WTC11 (cell line): ENCODE results near the gene ZNF593OS. TPM values are rescaled to one million over a fixed set of nuclear protein-coding genes. Genes with fewer than 3 reads are reported as not detected.

Experiments used
- ATAC-seq: fragments of 200-7000 bp; cut with Tn5 transposase; 2 replicates; pipeline ENCODE4 v1.10.0; 2021; ENCODE audit warnings: mild to moderate bottlenecking, moderate library complexity
- CTCF ChIA-PET: fragments of 300-600 bp; sonication (Branson Sonifier 250); formaldehyde crosslinking; loops from one replicate; lab custom pipeline; 2021; ENCODE audit warnings: antibody characterized with exemption; lab: Charles Lee
- POLR2A ChIA-PET: fragments of 350-600 bp; sonication (Branson Sonifier 250); formaldehyde crosslinking; loops from one replicate; lab custom pipeline; 2021; ENCODE audit warnings: antibody characterized with exemption; lab: Charles Lee
- DNase-seq: peaks from one replicate; pipeline ENCODE4 v3.0.0; 2021; ENCODE audit warnings: low spot score
- H3K27ac Mint-ChIP-seq: 2 replicates; pipeline ENCODE4 v1.8.0; 2021; ENCODE audit warnings: mixed read lengths
- H3K27me3 Mint-ChIP-seq: 2 replicates; pipeline ENCODE4 v1.8.0; 2021; ENCODE audit warnings: low read depth, mild to moderate bottlenecking, moderate library complexity, mixed read lengths
- H3K36me3 Mint-ChIP-seq: 2 replicates; pipeline ENCODE4 v1.8.0; 2021; ENCODE audit warnings: mixed read lengths
- H3K4me1 Mint-ChIP-seq: 2 replicates; pipeline ENCODE4 v1.8.0; 2022; ENCODE audit warnings: mixed read lengths
- H3K4me3 Mint-ChIP-seq: 2 replicates; pipeline ENCODE4 v1.8.0; 2021; ENCODE audit warnings: mild to moderate bottlenecking, moderate library complexity, mixed read lengths
- H3K9me3 Mint-ChIP-seq: 2 replicates; pipeline ENCODE4 v1.8.0; 2021; ENCODE audit warnings: mixed read lengths
- EMX1 ChIP-seq: fragments of 250-450 bp; sonication (Bioruptor Pico); IDR thresholded peaks from 2 replicates; pipeline ENCODE4 v1.8.0; 2021; ENCODE audit warnings: mild to moderate bottlenecking
- ETV6 ChIP-seq: sonication (generic); formaldehyde crosslinking; IDR thresholded peaks from 2 replicates; pipeline ENCODE4 v1.8.1; 2022; ENCODE audit warnings: mild to moderate bottlenecking, missing genetic modification reagents
- FOXJ3 ChIP-seq: sonication (generic); formaldehyde crosslinking; IDR thresholded peaks from 2 replicates; pipeline ENCODE4 v1.9.0; 2021; ENCODE audit warnings: missing genetic modification reagents, mild to moderate bottlenecking, borderline replicate concordance
- RORB ChIP-seq: fragments of 250-450 bp; sonication (Bioruptor Pico); IDR thresholded peaks from 2 replicates; pipeline ENCODE4 v1.9.0; 2021; ENCODE audit warnings: mild to moderate bottlenecking
- ZNF396 ChIP-seq: fragments of 250-450 bp; sonication (Bioruptor Pico); IDR thresholded peaks from 2 replicates; pipeline ENCODE4 v1.8.0; 2021; ENCODE audit warnings: mild to moderate bottlenecking, moderate library complexity, borderline replicate concordance
- ZNF416 ChIP-seq: fragments of 250-450 bp; sonication (Bioruptor Pico); IDR thresholded peaks from 2 replicates; pipeline ENCODE4 v1.9.0; 2021; ENCODE audit warnings: mild to moderate bottlenecking, inconsistent platforms
- total RNA-seq: library from RNA; stranded (reverse); gene quantifications from 3 replicates; pipeline ENCODE4 v1.2.3, GENCODE V29; 2021
- TF ChIP-seq, protein P1 (sequence below): sonication (generic); formaldehyde crosslinking; IDR thresholded peaks from 2 replicates; pipeline ENCODE4 v1.8.1; 2023; ENCODE audit warnings: mild to moderate bottlenecking, missing genetic modification reagents
- TF ChIP-seq, protein P2 (sequence below): sonication (generic); formaldehyde crosslinking; IDR thresholded peaks from 2 replicates; pipeline ENCODE4 v1.8.0; 2022; ENCODE audit warnings: mild to moderate bottlenecking, missing genetic modification reagents
- TF ChIP-seq, protein P3 (sequence below): fragments of 250-450 bp; sonication (Bioruptor Pico); IDR thresholded peaks from 2 replicates; pipeline ENCODE4 v1.9.0; 2021; ENCODE audit warnings: mild to moderate bottlenecking
- TF ChIP-seq, protein P4 (sequence below): sonication (generic); formaldehyde crosslinking; conservative IDR thresholded peaks from 2 replicates; pipeline ENCODE4 v1.8.1; 2023; ENCODE audit warnings: mild to moderate bottlenecking, low read depth, missing genetic modification reagents, moderate library complexity
- TF ChIP-seq, protein P5 (sequence below): sonication (generic); formaldehyde crosslinking; IDR thresholded peaks from 2 replicates; pipeline ENCODE4 v1.8.1; 2023; ENCODE audit warnings: mild to moderate bottlenecking, missing genetic modification reagents
- TF ChIP-seq, protein P6 (sequence below): sonication (generic); formaldehyde crosslinking; IDR thresholded peaks from 2 replicates; pipeline ENCODE4 v1.8.0; 2022; ENCODE audit warnings: missing genetic modification reagents
- TF ChIP-seq, protein P7 (sequence below): fragments of 250-450 bp; sonication (Bioruptor Pico); IDR thresholded peaks from 2 replicates; pipeline ENCODE4 v2.1.2; 2022; ENCODE audit warnings: mild to moderate bottlenecking, moderate library complexity

The ZNF593OS gene
- total RNA-seq, 1 experiment from 2014 or later = not detected

DNA sequence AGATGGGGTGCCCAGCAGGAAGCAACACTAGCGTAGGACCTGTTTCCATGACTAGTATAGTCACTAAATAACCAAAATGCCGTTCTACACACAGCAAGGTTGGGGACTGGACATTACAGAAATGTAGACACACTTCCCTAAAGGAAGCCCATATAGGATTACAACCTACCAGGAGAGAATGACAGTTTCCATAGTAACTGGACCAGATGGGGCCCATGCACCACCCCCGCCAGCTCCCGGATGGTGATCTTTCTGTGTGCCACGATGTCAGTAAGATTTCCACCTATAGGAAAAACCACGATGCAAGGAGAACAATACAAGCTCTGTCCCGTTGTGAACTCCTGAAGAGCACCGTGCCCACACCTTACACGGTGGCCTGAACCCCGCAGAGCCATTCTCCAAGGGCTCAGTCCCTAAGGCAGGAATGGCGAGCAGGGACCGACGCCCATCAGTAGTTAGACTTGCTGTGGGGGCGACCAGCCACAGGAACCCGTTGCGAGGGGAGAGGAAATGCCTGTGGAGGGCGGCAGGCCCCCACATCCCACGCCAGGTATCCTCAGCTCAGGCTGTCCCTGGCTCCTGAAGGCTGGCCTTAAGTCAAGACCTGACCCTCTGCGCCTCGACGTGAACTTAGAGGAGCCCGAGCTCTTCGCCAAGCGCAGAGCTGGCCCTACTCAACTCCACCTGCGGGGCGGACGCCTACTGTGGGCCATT is 48.7 kb upstream of the ZNF593OS start:
- ATAC-seq (no peak), DNase-seq (no peak)
- no peak overlapping the region for H3K4me3 Mint-ChIP-seq
- no peak overlapping the region for H3K27ac Mint-ChIP-seq
- peaks cover 10% of the 10 kb centered on the region for H3K4me1 Mint-ChIP-seq
- CTCF ChIA-PET = interaction anchor here (0.8 to 2.2 kb wide), 6 partner anchors 13 to 59 kb away, joined by 4 to 10 read pairs (median 4); partner anchors contain the start of genes CATSPER4, CEP85, SH3BGRL3 and ZNF593
- peaks cover 16% of the 10 kb centered on the region for H3K27me3 Mint-ChIP-seq
- H3K9me3 Mint-ChIP-seq = no peaks in the 10 kb centered on the region
- H3K36me3 Mint-ChIP-seq = no peaks in the 10 kb centered on the region
- TF ChIP-seq, protein P1, sequence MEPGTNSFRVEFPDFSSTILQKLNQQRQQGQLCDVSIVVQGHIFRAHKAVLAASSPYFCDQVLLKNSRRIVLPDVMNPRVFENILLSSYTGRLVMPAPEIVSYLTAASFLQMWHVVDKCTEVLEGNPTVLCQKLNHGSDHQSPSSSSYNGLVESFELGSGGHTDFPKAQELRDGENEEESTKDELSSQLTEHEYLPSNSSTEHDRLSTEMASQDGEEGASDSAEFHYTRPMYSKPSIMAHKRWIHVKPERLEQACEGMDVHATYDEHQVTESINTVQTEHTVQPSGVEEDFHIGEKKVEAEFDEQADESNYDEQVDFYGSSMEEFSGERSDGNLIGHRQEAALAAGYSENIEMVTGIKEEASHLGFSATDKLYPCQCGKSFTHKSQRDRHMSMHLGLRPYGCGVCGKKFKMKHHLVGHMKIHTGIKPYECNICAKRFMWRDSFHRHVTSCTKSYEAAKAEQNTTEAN (CRISPR knock-in tag) = no peak
- TF ChIP-seq ETV6 (CRISPR knock-in tag) (no peak), ZNF396 (no peak), ZNF416 (CRISPR knock-in tag) (no peak)
- POLR2A ChIA-PET = no interaction called here

DNA sequence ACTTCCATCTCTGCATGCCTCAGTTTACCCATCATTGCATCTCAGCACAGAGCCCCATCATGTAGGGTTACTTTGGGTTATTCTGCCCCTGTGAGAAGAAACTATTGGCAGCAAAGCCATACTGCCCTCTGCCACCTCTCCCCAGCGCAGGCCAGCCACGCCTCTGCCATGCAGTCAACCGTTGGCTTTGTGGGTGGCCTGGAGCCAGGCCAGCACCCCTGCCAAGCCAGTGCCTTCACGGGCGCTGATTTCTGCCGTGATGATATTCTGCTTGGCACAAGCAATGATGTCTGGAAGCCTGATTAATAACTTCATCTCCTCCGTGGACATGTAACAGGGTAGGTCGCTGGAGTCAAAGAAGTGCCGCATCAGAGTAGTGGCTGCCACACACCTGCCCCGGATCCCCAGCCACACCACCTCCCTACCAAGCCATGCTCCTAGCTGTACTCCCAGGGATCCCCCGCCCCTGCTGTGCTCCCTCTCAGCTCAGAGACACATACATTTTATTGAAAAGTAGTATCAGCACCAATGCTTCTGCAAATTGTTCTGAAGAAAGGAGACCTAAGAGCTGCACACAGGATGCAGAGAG is 47.4 kb upstream of the ZNF593OS start:
- ChIA-PET POLR2A (no interaction called here), CTCF (interaction anchor here (1.8 to 2.2 kb wide), 2 partner anchors 29 to 61 kb away, joined by 4 to 5 read pairs; partner anchors contain the start of genes CATSPER4 and SH3BGRL3)
- no peak for ATAC-seq
- DNase-seq = no peak
- H3K4me3 Mint-ChIP-seq = no peak overlapping the region
- H3K9me3 Mint-ChIP-seq = no peaks in the 10 kb centered on the region
- no peak for TF ChIP-seq RORB (CRISPR knock-in tag)
- TF ChIP-seq, protein P2, sequence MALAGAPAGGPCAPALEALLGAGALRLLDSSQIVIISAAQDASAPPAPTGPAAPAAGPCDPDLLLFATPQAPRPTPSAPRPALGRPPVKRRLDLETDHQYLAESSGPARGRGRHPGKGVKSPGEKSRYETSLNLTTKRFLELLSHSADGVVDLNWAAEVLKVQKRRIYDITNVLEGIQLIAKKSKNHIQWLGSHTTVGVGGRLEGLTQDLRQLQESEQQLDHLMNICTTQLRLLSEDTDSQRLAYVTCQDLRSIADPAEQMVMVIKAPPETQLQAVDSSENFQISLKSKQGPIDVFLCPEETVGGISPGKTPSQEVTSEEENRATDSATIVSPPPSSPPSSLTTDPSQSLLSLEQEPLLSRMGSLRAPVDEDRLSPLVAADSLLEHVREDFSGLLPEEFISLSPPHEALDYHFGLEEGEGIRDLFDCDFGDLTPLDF (CRISPR knock-in tag) = no peak
- TF ChIP-seq, protein P3, sequence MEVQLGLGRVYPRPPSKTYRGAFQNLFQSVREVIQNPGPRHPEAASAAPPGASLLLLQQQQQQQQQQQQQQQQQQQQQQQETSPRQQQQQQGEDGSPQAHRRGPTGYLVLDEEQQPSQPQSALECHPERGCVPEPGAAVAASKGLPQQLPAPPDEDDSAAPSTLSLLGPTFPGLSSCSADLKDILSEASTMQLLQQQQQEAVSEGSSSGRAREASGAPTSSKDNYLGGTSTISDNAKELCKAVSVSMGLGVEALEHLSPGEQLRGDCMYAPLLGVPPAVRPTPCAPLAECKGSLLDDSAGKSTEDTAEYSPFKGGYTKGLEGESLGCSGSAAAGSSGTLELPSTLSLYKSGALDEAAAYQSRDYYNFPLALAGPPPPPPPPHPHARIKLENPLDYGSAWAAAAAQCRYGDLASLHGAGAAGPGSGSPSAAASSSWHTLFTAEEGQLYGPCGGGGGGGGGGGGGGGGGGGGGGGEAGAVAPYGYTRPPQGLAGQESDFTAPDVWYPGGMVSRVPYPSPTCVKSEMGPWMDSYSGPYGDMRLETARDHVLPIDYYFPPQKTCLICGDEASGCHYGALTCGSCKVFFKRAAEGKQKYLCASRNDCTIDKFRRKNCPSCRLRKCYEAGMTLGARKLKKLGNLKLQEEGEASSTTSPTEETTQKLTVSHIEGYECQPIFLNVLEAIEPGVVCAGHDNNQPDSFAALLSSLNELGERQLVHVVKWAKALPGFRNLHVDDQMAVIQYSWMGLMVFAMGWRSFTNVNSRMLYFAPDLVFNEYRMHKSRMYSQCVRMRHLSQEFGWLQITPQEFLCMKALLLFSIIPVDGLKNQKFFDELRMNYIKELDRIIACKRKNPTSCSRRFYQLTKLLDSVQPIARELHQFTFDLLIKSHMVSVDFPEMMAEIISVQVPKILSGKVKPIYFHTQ (CRISPR knock-in tag) = no peak
- TF ChIP-seq FOXJ3 (CRISPR knock-in tag) = no peak
- H3K27ac Mint-ChIP-seq = no peak overlapping the region
- no peaks in the 10 kb centered on the region for H3K36me3 Mint-ChIP-seq
- H3K4me1 Mint-ChIP-seq = peaks cover 6% of the 10 kb centered on the region
- peaks cover 4% of the 10 kb centered on the region for H3K27me3 Mint-ChIP-seq

DNA sequence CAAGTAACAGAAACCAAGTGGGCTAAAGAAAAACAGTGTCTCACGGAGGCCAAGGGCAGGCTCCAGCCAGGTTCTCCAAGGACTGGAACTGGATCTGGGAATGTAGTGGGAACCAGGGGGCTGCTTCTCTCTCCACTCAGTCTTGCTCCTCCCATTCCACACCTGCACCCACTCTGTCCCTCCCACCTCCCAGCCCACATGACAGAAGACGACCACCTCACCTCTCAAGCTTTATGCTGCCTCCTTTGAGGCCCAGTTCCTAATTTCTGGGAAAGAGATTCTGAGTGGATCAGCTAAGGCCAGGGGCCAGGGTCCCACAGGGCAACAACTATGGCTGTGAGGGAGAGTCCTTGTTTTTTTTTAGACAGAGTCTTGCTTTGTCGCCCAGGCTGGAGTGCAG is 43.6 kb upstream of the ZNF593OS start:
- ChIA-PET POLR2A (interaction anchor here (1.0 kb wide), 1 partner anchor 10 kb away, joined by 3 read pairs; no protein-coding TSS in a partner anchor), CTCF (interaction anchor here (0.7 to 2.2 kb wide), 2 partner anchors 19 to 25 kb away, joined by 4 to 11 read pairs; partner anchors contain the start of genes CATSPER4 and CEP85)
- no peak for ATAC-seq
- no peaks in the 10 kb centered on the region for H3K27me3 Mint-ChIP-seq
- DNase-seq = no peak
- H3K4me3 Mint-ChIP-seq = no peak overlapping the region
- H3K4me1 Mint-ChIP-seq = peaks cover 3% of the 10 kb centered on the region
- no peaks in the 10 kb centered on the region for H3K9me3 Mint-ChIP-seq
- no peak overlapping the region for H3K27ac Mint-ChIP-seq
- H3K36me3 Mint-ChIP-seq = no peaks in the 10 kb centered on the region
- TF ChIP-seq, protein P4, sequence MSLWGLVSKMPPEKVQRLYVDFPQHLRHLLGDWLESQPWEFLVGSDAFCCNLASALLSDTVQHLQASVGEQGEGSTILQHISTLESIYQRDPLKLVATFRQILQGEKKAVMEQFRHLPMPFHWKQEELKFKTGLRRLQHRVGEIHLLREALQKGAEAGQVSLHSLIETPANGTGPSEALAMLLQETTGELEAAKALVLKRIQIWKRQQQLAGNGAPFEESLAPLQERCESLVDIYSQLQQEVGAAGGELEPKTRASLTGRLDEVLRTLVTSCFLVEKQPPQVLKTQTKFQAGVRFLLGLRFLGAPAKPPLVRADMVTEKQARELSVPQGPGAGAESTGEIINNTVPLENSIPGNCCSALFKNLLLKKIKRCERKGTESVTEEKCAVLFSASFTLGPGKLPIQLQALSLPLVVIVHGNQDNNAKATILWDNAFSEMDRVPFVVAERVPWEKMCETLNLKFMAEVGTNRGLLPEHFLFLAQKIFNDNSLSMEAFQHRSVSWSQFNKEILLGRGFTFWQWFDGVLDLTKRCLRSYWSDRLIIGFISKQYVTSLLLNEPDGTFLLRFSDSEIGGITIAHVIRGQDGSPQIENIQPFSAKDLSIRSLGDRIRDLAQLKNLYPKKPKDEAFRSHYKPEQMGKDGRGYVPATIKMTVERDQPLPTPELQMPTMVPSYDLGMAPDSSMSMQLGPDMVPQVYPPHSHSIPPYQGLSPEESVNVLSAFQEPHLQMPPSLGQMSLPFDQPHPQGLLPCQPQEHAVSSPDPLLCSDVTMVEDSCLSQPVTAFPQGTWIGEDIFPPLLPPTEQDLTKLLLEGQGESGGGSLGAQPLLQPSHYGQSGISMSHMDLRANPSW (CRISPR knock-in tag) = no peak
- TF ChIP-seq, protein P5, sequence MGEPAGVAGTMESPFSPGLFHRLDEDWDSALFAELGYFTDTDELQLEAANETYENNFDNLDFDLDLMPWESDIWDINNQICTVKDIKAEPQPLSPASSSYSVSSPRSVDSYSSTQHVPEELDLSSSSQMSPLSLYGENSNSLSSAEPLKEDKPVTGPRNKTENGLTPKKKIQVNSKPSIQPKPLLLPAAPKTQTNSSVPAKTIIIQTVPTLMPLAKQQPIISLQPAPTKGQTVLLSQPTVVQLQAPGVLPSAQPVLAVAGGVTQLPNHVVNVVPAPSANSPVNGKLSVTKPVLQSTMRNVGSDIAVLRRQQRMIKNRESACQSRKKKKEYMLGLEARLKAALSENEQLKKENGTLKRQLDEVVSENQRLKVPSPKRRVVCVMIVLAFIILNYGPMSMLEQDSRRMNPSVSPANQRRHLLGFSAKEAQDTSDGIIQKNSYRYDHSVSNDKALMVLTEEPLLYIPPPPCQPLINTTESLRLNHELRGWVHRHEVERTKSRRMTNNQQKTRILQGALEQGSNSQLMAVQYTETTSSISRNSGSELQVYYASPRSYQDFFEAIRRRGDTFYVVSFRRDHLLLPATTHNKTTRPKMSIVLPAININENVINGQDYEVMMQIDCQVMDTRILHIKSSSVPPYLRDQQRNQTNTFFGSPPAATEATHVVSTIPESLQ (CRISPR knock-in tag) = no peak
- TF ChIP-seq, protein P6, sequence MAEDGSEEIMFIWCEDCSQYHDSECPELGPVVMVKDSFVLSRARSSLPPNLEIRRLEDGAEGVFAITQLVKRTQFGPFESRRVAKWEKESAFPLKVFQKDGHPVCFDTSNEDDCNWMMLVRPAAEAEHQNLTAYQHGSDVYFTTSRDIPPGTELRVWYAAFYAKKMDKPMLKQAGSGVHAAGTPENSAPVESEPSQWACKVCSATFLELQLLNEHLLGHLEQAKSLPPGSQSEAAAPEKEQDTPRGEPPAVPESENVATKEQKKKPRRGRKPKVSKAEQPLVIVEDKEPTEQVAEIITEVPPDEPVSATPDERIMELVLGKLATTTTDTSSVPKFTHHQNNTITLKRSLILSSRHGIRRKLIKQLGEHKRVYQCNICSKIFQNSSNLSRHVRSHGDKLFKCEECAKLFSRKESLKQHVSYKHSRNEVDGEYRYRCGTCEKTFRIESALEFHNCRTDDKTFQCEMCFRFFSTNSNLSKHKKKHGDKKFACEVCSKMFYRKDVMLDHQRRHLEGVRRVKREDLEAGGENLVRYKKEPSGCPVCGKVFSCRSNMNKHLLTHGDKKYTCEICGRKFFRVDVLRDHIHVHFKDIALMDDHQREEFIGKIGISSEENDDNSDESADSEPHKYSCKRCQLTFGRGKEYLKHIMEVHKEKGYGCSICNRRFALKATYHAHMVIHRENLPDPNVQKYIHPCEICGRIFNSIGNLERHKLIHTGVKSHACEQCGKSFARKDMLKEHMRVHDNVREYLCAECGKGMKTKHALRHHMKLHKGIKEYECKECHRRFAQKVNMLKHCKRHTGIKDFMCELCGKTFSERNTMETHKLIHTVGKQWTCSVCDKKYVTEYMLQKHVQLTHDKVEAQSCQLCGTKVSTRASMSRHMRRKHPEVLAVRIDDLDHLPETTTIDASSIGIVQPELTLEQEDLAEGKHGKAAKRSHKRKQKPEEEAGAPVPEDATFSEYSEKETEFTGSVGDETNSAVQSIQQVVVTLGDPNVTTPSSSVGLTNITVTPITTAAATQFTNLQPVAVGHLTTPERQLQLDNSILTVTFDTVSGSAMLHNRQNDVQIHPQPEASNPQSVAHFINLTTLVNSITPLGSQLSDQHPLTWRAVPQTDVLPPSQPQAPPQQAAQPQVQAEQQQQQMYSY = no peak
- no peak for TF ChIP-seq EMX1 (CRISPR knock-in tag)
- TF ChIP-seq, protein P7, sequence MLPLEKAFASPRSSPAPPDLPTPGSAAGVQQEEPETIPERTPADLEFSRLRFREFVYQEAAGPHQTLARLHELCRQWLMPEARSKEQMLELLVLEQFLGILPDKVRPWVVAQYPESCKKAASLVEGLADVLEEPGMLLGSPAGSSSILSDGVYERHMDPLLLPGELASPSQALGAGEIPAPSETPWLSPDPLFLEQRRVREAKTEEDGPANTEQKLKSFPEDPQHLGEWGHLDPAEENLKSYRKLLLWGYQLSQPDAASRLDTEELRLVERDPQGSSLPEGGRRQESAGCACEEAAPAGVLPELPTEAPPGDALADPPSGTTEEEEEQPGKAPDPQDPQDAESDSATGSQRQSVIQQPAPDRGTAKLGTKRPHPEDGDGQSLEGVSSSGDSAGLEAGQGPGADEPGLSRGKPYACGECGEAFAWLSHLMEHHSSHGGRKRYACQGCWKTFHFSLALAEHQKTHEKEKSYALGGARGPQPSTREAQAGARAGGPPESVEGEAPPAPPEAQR (CRISPR knock-in tag) = no peak
